Ishikawa (cell line): ENCODE results near the gene ERCC6L2.
A peak's percentile ranks its signal among the peaks of the same experiment; 100 is the strongest.

ENCODE experiments used
- CEBPB ChIP-seq: IDR thresholded peaks from 2 replicates; pipeline ENCODE4 v1.6.1; 2012
- CREB1 ChIP-seq: IDR thresholded peaks from 2 replicates; pipeline ENCODE4 v1.6.1; 2012; ENCODE audit warnings: low read depth
- EGR1 ChIP-seq: IDR thresholded peaks from 2 replicates; pipeline ENCODE4 v1.6.1; 2012
- EP300 ChIP-seq: IDR thresholded peaks from 2 replicates; pipeline ENCODE4 v1.6.1; 2012; ENCODE audit warnings: borderline replicate concordance
- FOXM1 ChIP-seq: IDR thresholded peaks from 2 replicates; pipeline ENCODE4 v1.6.1; 2012; ENCODE audit warnings: low read depth, borderline replicate concordance
- MAX ChIP-seq: IDR thresholded peaks from 2 replicates; pipeline ENCODE4 v1.6.1; 2012
- NFIC ChIP-seq: IDR thresholded peaks from 2 replicates; pipeline ENCODE4 v1.6.1; 2012
- RAD21 ChIP-seq: IDR thresholded peaks from 2 replicates; pipeline ENCODE4 v1.6.1; 2012; ENCODE audit warnings: low read depth
- REST ChIP-seq: IDR thresholded peaks from 2 replicates; pipeline ENCODE4 v1.6.1; 2012; ENCODE audit warnings: low read depth, mild to moderate bottlenecking
- TAF1 ChIP-seq: IDR thresholded peaks from 2 replicates; pipeline ENCODE4 v1.6.1; 2012; ENCODE audit warnings: low read depth, mild to moderate bottlenecking
- TCF12 ChIP-seq: IDR thresholded peaks from 2 replicates; pipeline ENCODE4 v1.6.1; 2012; ENCODE audit warnings: low read depth
- TEAD4 ChIP-seq: IDR thresholded peaks from 2 replicates; pipeline ENCODE4 v1.6.1; 2012
- USF1 ChIP-seq: IDR thresholded peaks from 2 replicates; pipeline ENCODE4 v1.6.1; 2012
- YY1 ChIP-seq: IDR thresholded peaks from 2 replicates; pipeline ENCODE4 v1.6.1; 2012; ENCODE audit warnings: low read depth
- ZBTB7A ChIP-seq: IDR thresholded peaks from 2 replicates; pipeline ENCODE4 v1.6.1; 2012; ENCODE audit warnings: low read depth

ERCC6L2 gene

GRCh38 chr9:95855961-95856360, 19.5 kb upstream of the ERCC6L2 start:
- TF ChIP-seq EGR1 (no peak), CEBPB (no peak), EP300 (no peak), YY1 (no peak), TEAD4 (no peak), REST (no peak), TAF1 (no peak)

GRCh38 chr9:95857124-95857523, 18.4 kb upstream of the ERCC6L2 start:
- no peak for TF ChIP-seq EP300
- 0 out of 2 replicates have a peak, but pooled peaks have one; percentile 41 for TF ChIP-seq NFIC
- TF ChIP-seq RAD21: no peak
- TF ChIP-seq YY1: no peak

- TF ChIP-seq TCF12 (no peak), MAX (no peak), CREB1 (no peak), YY1 (no peak)
Observed at GRCh38 chr9:95857896-95858295, 17.6 kb upstream of the ERCC6L2 start.

GRCh38 chr9:95862343-95862742, 13.1 kb upstream of the ERCC6L2 start:
- TF ChIP-seq TEAD4 (no peak), RAD21 (no peak), FOXM1 (no peak), USF1 (no peak), MAX (no peak), EGR1 (no peak), REST (no peak), EP300 (no peak), YY1 (no peak), ZBTB7A (no peak), CEBPB (no peak), CREB1 (no peak), TCF12 (no peak), TAF1 (no peak), NFIC (no peak)

GRCh38 chr9:95864852-95865580, 10.5 kb upstream of the ERCC6L2 start:
- TF ChIP-seq FOXM1 (no peak), ZBTB7A (no peak), TAF1 (no peak), MAX (no peak), YY1 (no peak), TEAD4 (no peak), NFIC (no peak), TCF12 (no peak), CEBPB (no peak), REST (no peak), USF1 (no peak), EP300 (no peak), EGR1 (no peak), CREB1 (no peak), RAD21 (no peak)
